Karpas-422 (cell line): ENCODE data around the gene ACY1. TPM values are rescaled to one million over a fixed set of nuclear protein-coding genes. Genes with fewer than 3 reads are reported as not detected.

Experiments
- DNase-seq: peaks from one replicate; pipeline ENCODE4 v3.0.0-alpha.2; 2015
- H2AFZ ChIP-seq: fragments of 200-600 bp; sonication (generic); 2 replicates; pipeline ENCODE4 v1.6.1; 2014; ENCODE audit warnings: antibody characterized with exemption, low read length, mixed read lengths
- H3K27ac ChIP-seq: fragments of 200-600 bp; sonication (generic); 2 replicates; pipeline ENCODE4 v1.5.1; 2014; ENCODE audit warnings: mild to moderate bottlenecking, low read length, moderate library complexity
- H3K27me3 ChIP-seq: fragments of 200-600 bp; sonication (generic); 2 replicates; pipeline ENCODE4 v1.6.1; 2014; ENCODE audit warnings: low read length, mixed read lengths
- H3K36me3 ChIP-seq: fragments of 200-600 bp; sonication (generic); 2 replicates; pipeline ENCODE4 v1.6.1; 2014; ENCODE audit warnings: low read length, mixed read lengths; ENCODE audit not compliant: insufficient read depth
- H3K4me1 ChIP-seq: fragments of 200-600 bp; sonication (generic); 2 replicates; pipeline ENCODE4 v1.6.1; 2014; ENCODE audit warnings: mild to moderate bottlenecking, low read length, mixed read lengths
- H3K4me2 ChIP-seq: fragments of 200-600 bp; sonication (generic); 2 replicates; pipeline ENCODE4 v1.6.1; 2014; ENCODE audit warnings: low read length, low read depth, mild to moderate bottlenecking; ENCODE audit not compliant: poor library complexity, severe bottlenecking
- H3K4me3 ChIP-seq: fragments of 200-600 bp; sonication (generic); 2 replicates; pipeline ENCODE4 v1.5.1; 2014; ENCODE audit warnings: mild to moderate bottlenecking, antibody characterized with exemption, low read length, mixed read lengths
- H3K79me2 ChIP-seq: fragments of 200-600 bp; sonication (generic); 2 replicates; pipeline ENCODE4 v1.6.1; 2014; ENCODE audit warnings: mild to moderate bottlenecking, low read length, mixed read lengths
- H3K9ac ChIP-seq: fragments of 200-600 bp; sonication (generic); 2 replicates; pipeline ENCODE4 v1.6.0; 2014; ENCODE audit warnings: low read length
- H3K9me2 ChIP-seq: fragments of 200-600 bp; sonication (generic), shearing (Covaris generic); replicated peaks from 2 replicates; pipeline ENCODE4 v1.6.0; 2014; ENCODE audit warnings: mild to moderate bottlenecking, low read length, moderate library complexity; ENCODE audit not compliant: insufficient read depth
- H3K9me3 ChIP-seq: fragments of 300-700, 200-600 bp; sonication (generic); 2 replicates; pipeline ENCODE4 v1.6.1; 2014; ENCODE audit warnings: low read length, mixed read lengths
- H4K20me1 ChIP-seq: fragments of 200-600 bp; sonication (generic); 2 replicates; pipeline ENCODE4 v1.6.1; 2014; ENCODE audit warnings: mild to moderate bottlenecking, antibody characterized with exemption, low read length, low read depth; ENCODE audit not compliant: insufficient read depth
- total RNA-seq: library from RNA; depleted of rRNA; stranded (reverse); fragments of >200 nt; shearing (Covaris generic); gene quantifications from 2 replicates; pipeline ENCODE4 v1.2.3, GENCODE V29; 2014; ENCODE audit warnings: low replicate concordance

The ACY1 gene
- total RNA-seq, 1 experiment from 2014 or later = 71.0 TPM

GRCh38 chr3:51958603-51959521 is 24.5 kb upstream of the ACY1 start:
- H3K9me3 ChIP-seq = no peaks in the 10 kb centered on the region
- H3K27me3 ChIP-seq = no peaks in the 10 kb centered on the region
- H3K9ac ChIP-seq = no peak overlapping the region
- no peak overlapping the region for H3K27ac ChIP-seq
- no peaks in the 10 kb centered on the region for H3K9me2 ChIP-seq
- H3K36me3 ChIP-seq = no peaks in the 10 kb centered on the region
- no peaks in the 10 kb centered on the region for H3K79me2 ChIP-seq
- H3K4me2 ChIP-seq = no peak overlapping the region
- H4K20me1 ChIP-seq = peaks cover 11% of the 10 kb centered on the region
- DNase-seq = no peak
- H3K4me1 ChIP-seq = no peaks in the 10 kb centered on the region
- no peak overlapping the region for H2AFZ ChIP-seq
- no peak overlapping the region for H3K4me3 ChIP-seq

DNA sequence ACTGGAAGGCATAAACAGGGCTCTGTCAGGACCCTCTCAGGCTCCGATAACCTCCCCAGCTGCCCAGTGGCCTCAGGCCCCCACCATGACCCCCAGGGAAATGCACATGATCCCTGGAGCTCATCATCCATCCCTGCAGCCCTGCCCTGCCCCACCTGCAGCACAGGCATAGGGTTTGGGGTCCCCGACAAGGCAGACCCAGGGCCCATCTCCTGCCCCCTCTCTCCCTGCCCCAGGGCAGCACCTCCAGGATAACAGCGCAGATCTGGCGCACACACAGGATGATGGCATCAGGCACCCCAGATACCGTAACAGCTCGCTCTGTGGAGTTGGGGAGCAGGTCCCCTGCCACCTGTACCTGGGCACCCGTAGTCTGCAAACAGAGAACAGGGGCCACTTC is 23.7 kb upstream of the ACY1 start:
- no peaks in the 10 kb centered on the region for H3K79me2 ChIP-seq
- no peaks in the 10 kb centered on the region for H3K27me3 ChIP-seq
- no peak overlapping the region for H2AFZ ChIP-seq
- no peak overlapping the region for H3K9ac ChIP-seq
- H3K9me3 ChIP-seq = no peaks in the 10 kb centered on the region
- no peak for DNase-seq
- no peak overlapping the region for H3K27ac ChIP-seq
- H3K4me2 ChIP-seq = no peak overlapping the region
- H3K36me3 ChIP-seq = no peaks in the 10 kb centered on the region
- no peaks in the 10 kb centered on the region for H3K9me2 ChIP-seq
- peaks cover 11% of the 10 kb centered on the region for H4K20me1 ChIP-seq
- no peaks in the 10 kb centered on the region for H3K4me1 ChIP-seq
- H3K4me3 ChIP-seq = no peak overlapping the region

- Histone ChIP-seq H4K20me1 (peaks cover 11% of the 10 kb centered on the region), H2AFZ (no peak overlapping the region), H3K4me3 (no peak overlapping the region), H3K36me3 (no peaks in the 10 kb centered on the region), H3K4me1 (no peaks in the 10 kb centered on the region), H3K9ac (no peak overlapping the region), H3K4me2 (no peak overlapping the region), H3K27ac (no peak overlapping the region), H3K9me3 (no peaks in the 10 kb centered on the region), H3K9me2 (no peaks in the 10 kb centered on the region), H3K27me3 (no peaks in the 10 kb centered on the region), H3K79me2 (no peaks in the 10 kb centered on the region)
- DNase-seq = no peak
These were observed 22.9 kb upstream of the ACY1 start for GRCh38 chr3:51960386-51960785.

- no peaks in the 10 kb centered on the region for H3K79me2 ChIP-seq
- DNase-seq = no peak
- no peaks in the 10 kb centered on the region for H3K36me3 ChIP-seq
These were observed 22.3 kb upstream of the ACY1 start for GRCh38 chr3:51961011-51961410.

GRCh38 chr3:51961602-51962569 is 21.4 kb upstream of the ACY1 start:
- H3K9me3 ChIP-seq = no peaks in the 10 kb centered on the region
- no peak overlapping the region for H3K9ac ChIP-seq
- H3K4me3 ChIP-seq = no peak overlapping the region
- H2AFZ ChIP-seq = no peak overlapping the region
- H4K20me1 ChIP-seq = peaks cover 11% of the 10 kb centered on the region
- no peaks in the 10 kb centered on the region for H3K79me2 ChIP-seq
- no peaks in the 10 kb centered on the region for H3K27me3 ChIP-seq
- no peak overlapping the region for H3K27ac ChIP-seq
- H3K4me2 ChIP-seq = no peak overlapping the region
- H3K9me2 ChIP-seq = no peaks in the 10 kb centered on the region
- no peak for DNase-seq
- no peaks in the 10 kb centered on the region for H3K36me3 ChIP-seq
- H3K4me1 ChIP-seq = peaks cover 10% of the 10 kb centered on the region

More at GRCh38 chr3:51961011-51961410, 22.3 kb upstream of the ACY1 start:
- Histone ChIP-seq H3K4me3 (no peak overlapping the region), H3K27ac (no peak overlapping the region), H3K4me2 (no peak overlapping the region), H3K9ac (no peak overlapping the region), H3K4me1 (peaks cover 2% of the 10 kb centered on the region), H3K9me3 (no peaks in the 10 kb centered on the region), H3K27me3 (no peaks in the 10 kb centered on the region), H2AFZ (no peak overlapping the region), H4K20me1 (peaks cover 11% of the 10 kb centered on the region), H3K9me2 (no peaks in the 10 kb centered on the region)

DNA sequence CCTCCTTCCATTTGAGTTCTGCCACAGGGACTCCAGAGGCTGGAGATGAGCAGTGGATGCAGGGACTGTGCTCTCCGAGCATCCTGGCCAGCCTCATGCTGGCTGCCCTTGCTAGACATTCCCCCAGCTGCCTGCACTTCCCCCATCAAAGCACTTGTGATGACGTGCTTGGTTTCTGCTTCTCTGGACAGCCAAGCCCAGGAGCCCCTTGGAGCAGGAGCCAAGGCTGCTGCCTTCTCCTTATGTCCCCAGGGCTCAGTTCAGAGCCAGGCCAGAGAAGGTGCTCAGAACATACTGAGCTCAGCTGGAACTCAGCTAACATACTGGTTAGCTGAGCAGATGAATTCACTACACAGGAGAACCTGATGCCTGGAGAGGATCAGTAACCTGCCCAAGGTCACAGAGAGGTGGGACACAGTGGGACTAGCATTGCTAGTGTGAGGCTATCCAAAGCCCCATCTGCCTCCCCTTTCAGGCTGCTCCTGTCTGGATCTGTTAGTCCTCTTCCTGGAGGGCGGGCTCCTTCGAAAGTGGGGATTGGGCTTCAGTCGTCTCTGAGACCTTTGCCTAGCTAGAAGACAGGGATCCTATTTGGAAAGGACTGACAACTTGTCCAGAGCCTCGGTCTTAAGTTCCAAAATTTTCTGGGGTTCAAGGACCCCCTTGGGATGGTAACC is 20.3 kb upstream of the ACY1 start:
- no peaks in the 10 kb centered on the region for H3K36me3 ChIP-seq
- H3K4me3 ChIP-seq = no peak overlapping the region
- H3K79me2 ChIP-seq = no peaks in the 10 kb centered on the region
- no peaks in the 10 kb centered on the region for H3K9me2 ChIP-seq
- peaks cover 14% of the 10 kb centered on the region for H3K4me1 ChIP-seq
- peaks cover 11% of the 10 kb centered on the region for H4K20me1 ChIP-seq
- DNase-seq = no peak
- no peaks in the 10 kb centered on the region for H3K27me3 ChIP-seq
- no peak overlapping the region for H3K9ac ChIP-seq
- H3K27ac ChIP-seq = no peak overlapping the region
- no peaks in the 10 kb centered on the region for H3K9me3 ChIP-seq
- H3K4me2 ChIP-seq = no peak overlapping the region
- H2AFZ ChIP-seq = no peak overlapping the region

DNA sequence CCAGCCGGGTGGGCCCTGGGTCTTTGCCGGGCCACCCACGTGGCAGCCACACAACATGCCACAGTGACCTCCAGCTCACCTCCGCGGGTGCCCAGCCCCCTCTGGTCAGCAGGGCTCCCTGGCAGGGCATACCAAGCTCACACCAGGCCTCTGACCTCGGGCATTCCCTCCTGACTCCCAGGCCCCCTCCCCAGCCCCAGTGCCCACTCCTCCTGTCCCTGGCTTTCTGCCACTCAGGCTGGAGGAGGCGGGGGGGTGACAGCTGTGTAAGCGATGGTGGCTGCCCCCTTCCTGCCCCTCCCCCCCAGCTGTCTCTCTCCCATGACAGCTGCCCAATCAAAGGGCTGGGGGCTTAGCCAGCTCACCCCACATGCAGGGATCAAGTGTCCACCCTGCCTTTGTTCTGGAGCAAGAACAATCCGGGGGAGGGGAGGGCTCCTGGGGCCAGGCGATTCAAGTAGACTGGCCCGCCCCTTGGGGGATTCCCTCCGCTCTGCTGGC is 19.3 kb upstream of the ACY1 start:
- Histone ChIP-seq H3K9me2 (no peaks in the 10 kb centered on the region), H3K4me1 (peaks cover 24% of the 10 kb centered on the region), H3K27me3 (no peaks in the 10 kb centered on the region), H3K27ac (no peak overlapping the region), H3K79me2 (no peaks in the 10 kb centered on the region), H3K4me2 (no peak overlapping the region), H3K9me3 (no peaks in the 10 kb centered on the region), H3K36me3 (no peaks in the 10 kb centered on the region), H4K20me1 (peaks cover 11% of the 10 kb centered on the region), H3K4me3 (no peak overlapping the region), H2AFZ (no peak overlapping the region), H3K9ac (no peak overlapping the region)
- DNase-seq = no peak
